Smooth muscle cell (in vitro differentiated cells): Measurements from ENCODE around the gene PKM. TPM values are rescaled to one million over a fixed set of nuclear protein-coding genes. Genes with fewer than 3 reads are reported as not detected.

Experiments
- DNase-seq: peaks from one replicate; lab custom pipeline; 2025; ENCODE audit not compliant: unreplicated experiment; lab: John Stamatoyannopoulos, UW
- H2AFZ ChIP-seq: fragments of 200-600 bp; sonication (generic); 2 replicates; pipeline ENCODE4 v1.6.0; 2016; ENCODE audit warnings: antibody characterized with exemption, low read depth, mild to moderate bottlenecking
- H3F3A ChIP-seq: fragments of 200-600 bp; sonication (generic); 2 replicates; pipeline ENCODE4 v1.6.0; 2017; ENCODE audit warnings: antibody characterized with exemption, low read depth
- H3K27ac ChIP-seq: fragments of 200-600 bp; sonication (generic); 2 replicates; pipeline ENCODE4 v1.5.1; 2016; ENCODE audit warnings: low read depth, mild to moderate bottlenecking
- H3K27me3 ChIP-seq: fragments of 200-600 bp; sonication (generic); 2 replicates; pipeline ENCODE4 v1.6.1; 2016; ENCODE audit warnings: low read depth, mild to moderate bottlenecking
- H3K36me3 ChIP-seq: fragments of 200-600 bp; sonication (generic); 2 replicates; pipeline ENCODE4 v1.5.1; 2016; ENCODE audit warnings: low read depth
- H3K4me1 ChIP-seq: fragments of 200-600 bp; sonication (generic); 2 replicates; pipeline ENCODE4 v1.5.1; 2016; ENCODE audit warnings: low read depth
- H3K4me2 ChIP-seq: fragments of 200-600 bp; sonication (generic); 2 replicates; pipeline ENCODE4 v1.6.0; 2016; ENCODE audit warnings: mild to moderate bottlenecking
- H3K4me3 ChIP-seq: fragments of 200-600 bp; sonication (generic); 2 replicates; pipeline ENCODE4 v1.5.1; 2016; ENCODE audit warnings: mild to moderate bottlenecking
- H3K79me2 ChIP-seq: fragments of 200-600 bp; sonication (generic); 2 replicates; pipeline ENCODE4 v1.6.0; 2016; ENCODE audit warnings: low read depth, mild to moderate bottlenecking
- H3K9ac ChIP-seq: fragments of 200-600 bp; sonication (generic); 2 replicates; pipeline ENCODE4 v1.6.0; 2016; ENCODE audit warnings: low read depth
- H3K9me3 ChIP-seq: fragments of 200-600 bp; sonication (generic); replicated peaks from 2 replicates; pipeline ENCODE4 v1.5.1; 2016; ENCODE audit warnings: low read depth
- H4K20me1 ChIP-seq: fragments of 200-600 bp; sonication (generic); 2 replicates; pipeline ENCODE4 v1.6.0; 2016; ENCODE audit warnings: low read depth
- WGBS: methylation state at CpG from one replicate; pipeline ENCODE4 v1.1.7; 2016; ENCODE audit warnings: low lambda C conversion rate; 5-methylcytosine and 5-hydroxymethylcytosine counted together
- polyA plus RNA-seq: library from polyadenylated mRNA; unstranded; fragments of >200 nt; fragmentation: Nextera tagmentation; extraction: Ambion mirVana; gene quantifications from 2 replicates; pipeline ENCODE4 v1.2.1, GENCODE V29; 2016
- total RNA-seq: library from RNA; depleted of rRNA; stranded (reverse); fragments of >200 nt; gene quantifications from 2 replicates; pipeline ENCODE4 v1.2.3, GENCODE V29; 2014
- TF ChIP-seq, protein P1 (sequence below): fragments of 200-600 bp; sonication (generic); IDR thresholded peaks from 2 replicates; pipeline ENCODE4 v1.5.1; 2017; ENCODE audit warnings: borderline replicate concordance, mild to moderate bottlenecking, antibody characterized with exemption; ENCODE audit not compliant: insufficient read depth, poor library complexity, severe bottlenecking

PKM gene
- total and polyA plus RNA-seq, 2 experiments from 2014 or later = 1,125 to 1,598 TPM

DNA sequence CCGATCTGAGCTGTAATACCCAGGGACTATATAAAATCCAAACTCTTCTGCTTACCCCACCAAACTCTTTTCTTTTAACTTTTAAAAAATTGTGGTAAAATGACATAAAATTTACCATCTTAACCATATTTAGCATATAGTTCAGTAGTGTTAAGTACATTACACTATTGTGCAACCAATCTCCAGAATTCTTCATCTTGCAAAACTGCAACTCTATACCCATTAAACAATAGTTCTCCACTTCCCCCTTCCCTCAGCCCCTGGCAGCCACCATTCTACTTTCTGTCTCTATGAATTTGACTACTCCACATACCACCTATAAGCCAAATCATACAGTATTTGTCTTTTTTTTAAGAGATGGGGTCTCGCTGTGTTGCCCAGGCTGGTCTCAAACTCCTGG, 74.1 kb downstream of the PKM start:
- no peaks in the 10 kb centered on the region for H3K36me3 ChIP-seq
- H3K9me3 ChIP-seq = no peaks in the 10 kb centered on the region
- H3K27ac ChIP-seq = no peak overlapping the region
- H3K4me3 ChIP-seq = no peak overlapping the region
- no peak overlapping the region for H2AFZ ChIP-seq
- no peaks in the 10 kb centered on the region for H4K20me1 ChIP-seq
- no peaks in the 10 kb centered on the region for H3F3A ChIP-seq
- H3K9ac ChIP-seq = no peak overlapping the region
- no peak overlapping the region for H3K4me2 ChIP-seq
- WGBS = 96% methylated on average over 2 of the region's 2 CpGs
- TF ChIP-seq, protein P1, sequence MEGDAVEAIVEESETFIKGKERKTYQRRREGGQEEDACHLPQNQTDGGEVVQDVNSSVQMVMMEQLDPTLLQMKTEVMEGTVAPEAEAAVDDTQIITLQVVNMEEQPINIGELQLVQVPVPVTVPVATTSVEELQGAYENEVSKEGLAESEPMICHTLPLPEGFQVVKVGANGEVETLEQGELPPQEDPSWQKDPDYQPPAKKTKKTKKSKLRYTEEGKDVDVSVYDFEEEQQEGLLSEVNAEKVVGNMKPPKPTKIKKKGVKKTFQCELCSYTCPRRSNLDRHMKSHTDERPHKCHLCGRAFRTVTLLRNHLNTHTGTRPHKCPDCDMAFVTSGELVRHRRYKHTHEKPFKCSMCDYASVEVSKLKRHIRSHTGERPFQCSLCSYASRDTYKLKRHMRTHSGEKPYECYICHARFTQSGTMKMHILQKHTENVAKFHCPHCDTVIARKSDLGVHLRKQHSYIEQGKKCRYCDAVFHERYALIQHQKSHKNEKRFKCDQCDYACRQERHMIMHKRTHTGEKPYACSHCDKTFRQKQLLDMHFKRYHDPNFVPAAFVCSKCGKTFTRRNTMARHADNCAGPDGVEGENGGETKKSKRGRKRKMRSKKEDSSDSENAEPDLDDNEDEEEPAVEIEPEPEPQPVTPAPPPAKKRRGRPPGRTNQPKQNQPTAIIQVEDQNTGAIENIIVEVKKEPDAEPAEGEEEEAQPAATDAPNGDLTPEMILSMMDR = no peak
- H3K79me2 ChIP-seq = no peaks in the 10 kb centered on the region
- no peaks in the 10 kb centered on the region for H3K4me1 ChIP-seq
- DNase-seq = no peak
- H3K27me3 ChIP-seq = no peaks in the 10 kb centered on the region

DNA sequence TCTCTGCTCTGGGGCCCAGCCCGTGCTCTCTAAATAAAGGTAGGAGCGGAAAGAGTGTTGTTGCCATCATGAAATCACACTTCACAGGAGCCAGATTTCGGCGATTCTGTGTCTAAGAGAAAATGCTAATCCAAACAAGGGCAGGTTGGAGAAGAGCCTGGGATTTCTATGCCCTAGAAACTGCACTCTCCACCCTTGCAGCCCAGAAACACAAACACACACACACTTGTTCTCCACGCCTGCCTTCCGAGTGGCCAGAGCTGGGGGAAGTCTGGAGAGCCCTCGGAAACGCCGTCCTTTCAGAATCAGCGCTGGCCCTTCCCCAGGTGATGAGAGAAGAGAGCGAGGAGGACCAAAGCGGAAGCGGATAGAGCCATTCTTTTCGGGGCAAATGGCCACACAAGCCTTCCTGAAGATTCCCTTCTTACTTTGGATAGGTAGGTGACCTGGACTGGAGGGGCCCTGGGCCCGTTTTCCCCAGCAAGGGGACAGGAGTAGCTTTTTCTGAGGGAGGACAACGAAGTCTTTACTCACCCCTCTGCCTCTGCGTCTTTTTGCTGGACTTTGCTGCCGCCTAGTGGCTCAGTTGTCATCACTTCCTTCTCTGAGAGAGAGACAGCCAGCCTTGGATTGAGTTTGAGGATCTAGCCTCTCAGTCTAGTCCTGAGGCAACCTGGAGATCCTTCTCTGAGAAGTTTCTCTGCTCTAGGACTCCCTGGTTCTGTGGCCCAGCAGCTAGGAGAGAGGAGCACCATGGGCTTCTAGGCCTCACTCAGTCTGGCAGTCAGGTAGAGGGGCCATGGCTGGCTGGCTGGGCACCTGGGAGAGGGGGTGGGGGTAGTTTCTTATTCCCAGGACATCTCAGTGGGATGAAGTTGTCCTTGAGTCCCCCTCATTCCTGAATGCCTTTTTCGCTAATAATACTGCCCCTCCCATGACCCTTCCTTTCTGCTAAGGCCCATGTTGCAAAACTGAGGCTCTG, 75.1 kb downstream of the PKM start:
- Histone ChIP-seq H3K79me2 (no peaks in the 10 kb centered on the region), H3K36me3 (no peaks in the 10 kb centered on the region), H3K4me1 (no peaks in the 10 kb centered on the region), H3K4me2 (peak overlapping the region; percentile 77), H2AFZ (peak overlapping the region; percentile 85), H3K4me3 (peak overlapping the region; percentile 45), H3K9ac (no peak overlapping the region), H4K20me1 (no peaks in the 10 kb centered on the region), H3K27me3 (no peaks in the 10 kb centered on the region), H3F3A (no peaks in the 10 kb centered on the region), H3K27ac (no peak overlapping the region), H3K9me3 (no peaks in the 10 kb centered on the region)
- peak; percentile 30 for DNase-seq
- TF ChIP-seq, protein P1 = peak; percentile 77
- 51% methylated on average over 19 of the region's 19 CpGs for WGBS

- Histone ChIP-seq H2AFZ (no peak overlapping the region), H3K27me3 (no peaks in the 10 kb centered on the region), H3K4me2 (peak overlapping the region; percentile 77), H4K20me1 (no peaks in the 10 kb centered on the region), H3K27ac (no peak overlapping the region), H3F3A (no peaks in the 10 kb centered on the region), H3K4me1 (no peaks in the 10 kb centered on the region), H3K9me3 (no peaks in the 10 kb centered on the region), H3K36me3 (no peaks in the 10 kb centered on the region), H3K4me3 (peak overlapping the region; percentile 45), H3K9ac (no peak overlapping the region), H3K79me2 (no peaks in the 10 kb centered on the region)
- DNase-seq = no peak
- WGBS = 76% methylated on average over 14 of the region's 14 CpGs
- TF ChIP-seq, protein P1 = no peak
These were observed 75.9 kb downstream of the PKM start for GRCh38 chr15:72155003-72155621.
